PC-3 (cell line): ENCODE data around the gene RFT1.

Experiments
- EZH2phosphoT487 ChIP-seq: fragments of 300-600 bp; sonication (generic); IDR thresholded peaks from 2 replicates; pipeline ENCODE4 v1.6.1; 2018; ENCODE audit warnings: mild to moderate bottlenecking, antibody characterized with exemption, low read length, borderline replicate concordance
- TF ChIP-seq, protein P1 (sequence below): fragments of 300-600 bp; sonication (generic); conservative IDR thresholded peaks from 2 replicates; pipeline ENCODE4 v1.5.1; 2017; ENCODE audit warnings: antibody characterized with exemption, low read depth, mild to moderate bottlenecking, low read length

DNA sequence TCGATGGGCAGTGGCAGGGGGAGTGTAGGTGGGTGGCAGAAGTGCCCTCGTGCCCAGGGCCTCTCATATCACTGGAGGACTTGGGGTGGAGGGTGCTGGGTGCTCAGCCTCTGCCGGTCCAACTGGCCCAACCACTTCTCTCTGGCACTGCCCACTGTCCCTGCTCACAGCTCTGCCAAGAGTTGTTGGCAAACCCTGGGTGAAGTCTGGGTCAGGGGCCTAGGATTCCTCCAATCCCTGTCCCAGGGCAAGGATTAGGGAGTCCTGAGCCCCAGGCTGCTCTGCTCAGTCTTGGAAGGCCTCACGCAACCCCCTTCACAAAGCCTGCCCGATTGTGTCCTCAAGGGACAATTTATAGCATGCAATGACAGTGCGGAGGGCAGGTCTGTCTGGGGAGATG, 25.5 kb upstream of the RFT1 start:
- TF ChIP-seq, protein P1, sequence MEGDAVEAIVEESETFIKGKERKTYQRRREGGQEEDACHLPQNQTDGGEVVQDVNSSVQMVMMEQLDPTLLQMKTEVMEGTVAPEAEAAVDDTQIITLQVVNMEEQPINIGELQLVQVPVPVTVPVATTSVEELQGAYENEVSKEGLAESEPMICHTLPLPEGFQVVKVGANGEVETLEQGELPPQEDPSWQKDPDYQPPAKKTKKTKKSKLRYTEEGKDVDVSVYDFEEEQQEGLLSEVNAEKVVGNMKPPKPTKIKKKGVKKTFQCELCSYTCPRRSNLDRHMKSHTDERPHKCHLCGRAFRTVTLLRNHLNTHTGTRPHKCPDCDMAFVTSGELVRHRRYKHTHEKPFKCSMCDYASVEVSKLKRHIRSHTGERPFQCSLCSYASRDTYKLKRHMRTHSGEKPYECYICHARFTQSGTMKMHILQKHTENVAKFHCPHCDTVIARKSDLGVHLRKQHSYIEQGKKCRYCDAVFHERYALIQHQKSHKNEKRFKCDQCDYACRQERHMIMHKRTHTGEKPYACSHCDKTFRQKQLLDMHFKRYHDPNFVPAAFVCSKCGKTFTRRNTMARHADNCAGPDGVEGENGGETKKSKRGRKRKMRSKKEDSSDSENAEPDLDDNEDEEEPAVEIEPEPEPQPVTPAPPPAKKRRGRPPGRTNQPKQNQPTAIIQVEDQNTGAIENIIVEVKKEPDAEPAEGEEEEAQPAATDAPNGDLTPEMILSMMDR: no peak
- TF ChIP-seq EZH2phosphoT487: no peak
